Gastrocnemius medialis (tissue), 4 donors: ENCODE data around the gene RPL38. TPM values are rescaled to one million over a fixed set of nuclear protein-coding genes. Genes with fewer than 3 reads are reported as not detected.

Experiments used
- ATAC-seq, 2 donors: fragments of 150-250 bp; one replicate each; pipeline ENCODE4 v1.9.1; 2016
- DNase-seq, 2 donors: peaks; one replicate each; pipeline ENCODE4 v3.0.0-alpha.2; 2019
- H3K27ac ChIP-seq, 4 donors: fragments of 200-600 bp; sonication (generic); 1 replicate in 1 of 4; 2 replicates in 3 of 4; pipeline ENCODE4 v1.5.1; 2016 to 2018; ENCODE audit warnings: mild to moderate bottlenecking in 2 of 4, moderate library complexity in 1 of 4
- H3K27me3 ChIP-seq, 3 donors: fragments of 200-600 bp; sonication (generic) in 2 of 3; 1 replicate in 1 of 3; 2 replicates in 2 of 3; pipeline versions ENCODE4 v1.5.1 to v1.6.0; 2016 to 2019; ENCODE audit warnings: mild to moderate bottlenecking in 1 of 3, moderate library complexity in 1 of 3
- H3K36me3 ChIP-seq, 2 donors: fragments of 200-600 bp; sonication (generic) in 1 of 2; one replicate each; pipeline ENCODE4 v1.5.1; 2017 to 2018
- H3K4me1 ChIP-seq, 2 donors: fragments of 200-600 bp; sonication (generic) in 1 of 2; one replicate each; pipeline ENCODE4 v1.5.1; 2016 to 2017; ENCODE audit warnings: mild to moderate bottlenecking in 2 of 2
- H3K4me3 ChIP-seq, 4 donors: fragments of 200-600 bp; sonication (generic) in 3 of 4; 1 replicate in 1 of 4; 2 replicates in 3 of 4; pipeline ENCODE4 v1.5.1; 2016 to 2019; ENCODE audit warnings: mild to moderate bottlenecking in 2 of 4
- H3K9me3 ChIP-seq, 3 donors: fragments of 200-600 bp; sonication (generic) in 2 of 3; 1 replicate in 1 of 3; 2 replicates in 2 of 3; pipeline ENCODE4 v1.5.1; 2016 to 2019
- CTCF ChIP-seq, 5 experiments: fragments of 450-650 bp in 3 of 5; fragments of 200-600 bp in 2 of 5; sonication (generic) in 2 of 5; IDR thresholded peaks in 4 of 5; conservative IDR thresholded peaks in 1 of 5; 1 replicate in 4 of 5; 2 replicates in 1 of 5; pipeline ENCODE4 v1.5.1; 2016 to 2019; ENCODE audit warnings: antibody characterized with exemption in 5 of 5, mild to moderate bottlenecking in 3 of 5, moderate library complexity in 3 of 5
- POLR2A ChIP-seq, 2 donors: fragments of 450-650 bp; IDR thresholded peaks; one replicate each; pipeline ENCODE4 v1.6.1; 2017; ENCODE audit warnings: antibody characterized with exemption in 2 of 2, mild to moderate bottlenecking in 2 of 2, moderate library complexity in 2 of 2
- in situ Hi-C, 4 donors: fragments of 200-750 bp; cut with MboI; loops; one replicate each; pipeline versions ENCODE4 v1.15.0 to v1.8.0; 2017; ENCODE audit warnings: low sequenced_read_pairs in 4 of 4
- intact Hi-C: fragments of 100-400 bp; cut with DNase I; formaldehyde crosslinking; loops from one replicate; pipeline ENCODE4 v1.15.1; 2023; ENCODE audit warnings: low total_unique reads
- total RNA-seq, 4 donors: library from RNA; depleted of rRNA; stranded (reverse); fragments of >200 nt; gene quantifications; one replicate each; pipeline versions ENCODE4 v1.1.0 to v1.2.3, GENCODE V29; 2016

The RPL38 gene
- total RNA-seq, 4 donors from 2014 or later: 346 to 472 (median 443) TPM

GRCh38 chr17:74211141-74211911 is 7.8 kb downstream of the RPL38 start:
- Histone ChIP-seq H3K4me3 (peak overlapping the region in 2 of 4 donors; percentile 72 to 89), H3K27ac (peak overlapping the region; percentile 22 to 96 (median 90)), H3K4me1 (peaks cover 68 to 74% of the 10 kb centered on the region in 2 donors), H3K27me3 (no peaks in the 10 kb centered on the region), H3K36me3 (peaks cover 0 to 36% of the 10 kb centered on the region in 2 donors), H3K9me3 (no peaks in the 10 kb centered on the region)
- peak in 1 of 2 donors; percentile 13 for DNase-seq
- TF ChIP-seq CTCF (IDR thresholded peaks at IDR 0.05 in 4 of 5, conservative IDR thresholded peaks at IDR 0.05 in 1 of 5): no peak
- TF ChIP-seq POLR2A (IDR thresholded peaks at IDR 0.05): no peak
- no peak for ATAC-seq
- intact Hi-C loops: loop anchor here (2.0 to 10.0 kb wide), 6 partner anchors 85 to 661 kb away; partner anchors contain the start of genes BTBD17, FDXR, GPR142 and NAT9
- in situ Hi-C loops: loop anchor here in 3 of 4 donors (5.0 to 25.0 kb wide), 4 partner anchors 86 to 276 kb away; partner anchors contain the start of genes BTBD17 (in 1 of the 3) and GPR142 (in 1 of the 3)

GRCh38 chr17:74211912-74212208 is 8.4 kb downstream of the RPL38 start:
- Histone ChIP-seq H3K27me3 (no peaks in the 10 kb centered on the region), H3K4me3 (peak overlapping the region; percentile 63 to 89 (median 69)), H3K4me1 (peaks cover 72 to 77% of the 10 kb centered on the region in 2 donors), H3K36me3 (peaks cover 0 to 34% of the 10 kb centered on the region in 2 donors), H3K27ac (peak overlapping the region; percentile 88 to 96 (median 94)), H3K9me3 (no peaks in the 10 kb centered on the region)
- ATAC-seq: no peak
- DNase-seq: no peak
- intact Hi-C loops: loop anchor here (2.0 to 10.0 kb wide), 6 partner anchors 85 to 660 kb away; partner anchors contain the start of genes BTBD17, FDXR, GPR142 and NAT9
- no peak for TF ChIP-seq CTCF (IDR thresholded peaks at IDR 0.05 in 4 of 5, conservative IDR thresholded peaks at IDR 0.05 in 1 of 5)
- no peak for TF ChIP-seq POLR2A (IDR thresholded peaks at IDR 0.05)
- in situ Hi-C loops: loop anchor here in 3 of 4 donors (5.0 to 25.0 kb wide), 4 partner anchors 85 to 275 kb away; partner anchors contain the start of genes BTBD17 (in 1 of the 3) and GPR142 (in 1 of the 3)

DNA sequence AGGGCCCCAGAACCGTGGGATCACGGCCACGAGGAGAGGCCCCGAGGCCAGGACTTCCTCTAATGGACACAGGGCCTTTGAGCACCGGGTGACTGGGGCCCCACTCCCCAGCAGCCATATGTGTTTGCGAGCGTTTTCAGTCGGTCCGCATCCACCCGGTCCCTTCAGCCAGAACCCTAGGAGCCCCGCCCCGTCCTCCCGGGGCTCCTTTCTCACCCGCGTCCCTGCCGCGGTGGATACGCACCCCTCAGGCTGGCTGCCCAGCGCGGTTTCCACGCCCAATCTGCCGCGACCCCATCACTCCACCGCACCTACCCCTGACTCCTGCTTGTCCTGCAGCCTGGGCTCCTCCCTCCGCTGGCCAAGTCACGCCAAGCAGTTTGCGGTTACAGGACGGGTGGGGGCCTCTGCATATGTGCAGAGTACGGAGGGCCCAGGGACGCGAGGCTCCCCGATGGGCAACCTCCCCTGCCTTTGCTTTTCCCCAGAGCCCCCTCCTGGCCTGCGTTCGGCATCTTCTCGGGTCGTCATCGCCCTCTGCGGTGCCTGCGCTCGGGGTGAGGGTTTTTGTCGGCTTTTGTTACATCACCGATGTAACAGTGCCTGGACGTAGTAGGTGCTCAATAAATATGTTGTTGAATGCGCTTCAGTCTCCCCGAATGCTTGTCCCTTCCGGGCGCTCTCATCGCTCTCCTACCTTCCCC is 8.9 kb downstream of the RPL38 start:
- in situ Hi-C loops (loop anchor here in 3 of 4 donors (5.0 to 25.0 kb wide), 4 partner anchors 85 to 275 kb away; partner anchors contain the start of genes BTBD17 (in 1 of the 3) and GPR142 (in 1 of the 3)), intact Hi-C loops (loop anchor here (5.0 to 10.0 kb wide), 5 partner anchors 152 to 660 kb away; partner anchors contain the start of genes BTBD17, FDXR, GPR142 and NAT9)
- Histone ChIP-seq H3K9me3 (no peaks in the 10 kb centered on the region), H3K4me3 (peak overlapping the region; percentile 63 to 89 (median 69)), H3K27me3 (no peaks in the 10 kb centered on the region), H3K27ac (peak overlapping the region; percentile 88 to 96 (median 94)), H3K4me1 (peaks cover 74 to 75% of the 10 kb centered on the region in 2 donors), H3K36me3 (peaks cover 0 to 29% of the 10 kb centered on the region in 2 donors)
- DNase-seq (peak in 1 of 2 donors; percentile 36), ATAC-seq (no peak)
- no peak for TF ChIP-seq CTCF (IDR thresholded peaks at IDR 0.05 in 4 of 5, conservative IDR thresholded peaks at IDR 0.05 in 1 of 5)
- no peak for TF ChIP-seq POLR2A (IDR thresholded peaks at IDR 0.05)

DNA sequence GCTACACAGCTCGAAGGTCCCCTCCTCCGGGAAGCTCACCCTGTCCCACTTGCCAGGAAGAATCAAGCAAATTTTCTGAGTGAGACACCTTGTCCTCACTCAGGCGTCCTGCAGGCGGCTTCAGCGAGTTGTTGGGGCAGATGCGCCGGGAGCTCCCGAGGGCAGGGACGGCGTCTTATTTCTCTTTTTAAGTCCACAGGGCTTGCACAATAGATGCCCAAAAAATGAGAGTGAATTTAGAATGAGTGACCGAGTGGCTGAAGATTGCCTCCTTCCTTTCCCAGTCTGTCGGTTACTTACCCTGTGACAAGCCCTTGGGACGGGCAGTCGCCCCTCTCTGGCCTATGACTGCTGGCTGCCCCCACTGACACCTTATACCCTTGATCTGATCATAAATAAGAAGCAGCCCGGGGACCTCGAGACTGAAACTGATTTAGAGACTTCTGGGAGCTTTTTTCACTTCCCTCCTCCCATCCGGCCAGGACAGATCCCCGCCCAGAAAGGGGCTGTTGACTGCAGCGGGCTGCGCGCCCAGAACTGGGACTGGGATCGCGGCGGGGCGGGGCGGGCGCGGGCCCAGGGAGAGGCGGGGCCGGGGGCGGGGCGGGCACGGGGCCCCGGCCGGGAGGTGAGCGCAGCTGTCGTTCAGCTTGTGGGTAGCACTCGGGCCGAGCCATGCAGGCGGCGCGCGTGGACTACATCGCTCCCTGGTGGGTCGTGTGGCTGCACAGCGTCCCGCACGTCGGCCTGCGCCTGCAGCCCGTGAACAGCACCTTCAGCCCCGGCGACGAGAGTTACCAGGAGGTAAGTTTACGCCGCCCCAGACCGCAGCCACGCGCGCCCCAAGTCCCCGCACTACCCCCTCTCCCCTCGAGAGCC is 9.7 kb downstream of the RPL38 start, which contains the start of gene TTYH2:
TTYH2 (plus strand) TSS at position 659 of the 879 bp plus-strand sequence; CDS start at position 676, 17 bp downstream.
- TF ChIP-seq CTCF (IDR thresholded peaks at IDR 0.05 in 4 of 5, conservative IDR thresholded peaks at IDR 0.05 in 1 of 5) (peak; percentile 27 to 49 (median 30)), POLR2A (IDR thresholded peaks at IDR 0.05) (peak; percentile 73 to 75)
- Histone ChIP-seq H3K27ac (peak within 1 kb of the TSS; percentile 88 to 96 (median 94)), H3K4me3 (peak within 1 kb of the TSS; percentile 63 to 89 (median 69)), H3K27me3 (no peaks in the 10 kb centered on the region), H3K9me3 (no peaks in the 10 kb centered on the region), H3K4me1 (peaks cover 68% of the 10 kb centered on the region in 2 donors), H3K36me3 (peaks cover 0 to 21% of the 10 kb centered on the region in 2 donors)
- peak; percentile 65 to 70 for ATAC-seq
- in situ Hi-C loops (loop anchor here in 3 of 4 donors (5.0 to 25.0 kb wide), 4 partner anchors 84 to 274 kb away; partner anchors contain the start of genes BTBD17 (in 1 of the 3) and GPR142 (in 1 of the 3)), intact Hi-C loops (loop anchor here (1.0 to 10.0 kb wide), 6 partner anchors 10 to 659 kb away; partner anchors contain the start of genes BTBD17, FDXR, GPR142 and NAT9)
- DNase-seq: peak; percentile 87 to 90
